ENCODE measurements around the gene SELENOV.

SELENOV gene

GRCh38 chr19:39555883-39556282 is 40.9 kb downstream of the SELENOV start:
- no peak overlapping the region for H3K4me3 ChIP-seq (ENCODE audit: low read depth, low read length)

GRCh38 chr19:39557811-39558623 is 43.1 kb downstream of the SELENOV start:
- H3K4me3 ChIP-seq (ENCODE audit: low read depth, low read length), result no peak overlapping the region

GRCh38 chr19:39558624-39559117 is 43.7 kb downstream of the SELENOV start:
- H3K4me3 ChIP-seq (ENCODE audit: low read depth, low read length), result no peak overlapping the region

- H3K4me3 ChIP-seq (ENCODE audit: low read depth, low read length), result no peak overlapping the region
Observed at GRCh38 chr19:39563408-39563807, 48.5 kb downstream of the SELENOV start.

GRCh38 chr19:39566064-39566463 is 51.1 kb downstream of the SELENOV start:
- H3K4me3 ChIP-seq (ENCODE audit: low read depth, low read length), result no peak overlapping the region

GRCh38 chr19:39568604-39569003 is 53.7 kb downstream of the SELENOV start:
- H3K4me3 ChIP-seq (ENCODE audit: low read depth, low read length), result no peak overlapping the region
